Adrenal gland (tissue), 12 donors: ENCODE measurements around the gene PAPSS1. TPM values are rescaled to one million over a fixed set of nuclear protein-coding genes. Genes with fewer than 3 reads are reported as not detected.

Source experiments
- DNase-seq, 7 donors: peaks; one replicate each; pipeline ENCODE4 v3.0.0-alpha.2; 2019 to 2020
- H3K27ac ChIP-seq, 5 donors: fragments of 200-600 bp; sonication (generic) in 4 of 5; 1 replicate in 3 of 5; 2 replicates in 2 of 5; pipeline versions ENCODE4 v1.5.1 to v1.8.0; 2016 to 2020; ENCODE audit warnings: mild to moderate bottlenecking in 1 of 5
- H3K27me3 ChIP-seq: fragments of 200-600 bp; 2 replicates; pipeline ENCODE4 v1.8.0; 2021
- H3K36me3 ChIP-seq, 2 donors: fragments of 200-600 bp; replicated peaks in 1 of 2; 1 replicate in 1 of 2; 2 replicates in 1 of 2; pipeline versions ENCODE4 v1.5.1 to v1.8.0; 2018 to 2022
- H3K4me1 ChIP-seq, 2 donors: fragments of 200-600 bp; replicated peaks in 1 of 2; 1 replicate in 1 of 2; 2 replicates in 1 of 2; pipeline versions ENCODE4 v1.5.1 to v1.8.0; 2018 to 2021
- H3K4me3 ChIP-seq, 4 donors: fragments of 200-600 bp; sonication (generic) in 3 of 4; one replicate each; pipeline ENCODE4 v1.5.1; 2016 to 2018
- H3K9me3 ChIP-seq, 3 donors: fragments of 200-600 bp; sonication (generic) in 1 of 3; replicated peaks in 1 of 3; 1 replicate in 2 of 3; 2 replicates in 1 of 3; pipeline versions ENCODE4 v1.5.1 to v1.8.0; 2016 to 2021
- POLR2A ChIP-seq, 2 donors: fragments of 450-650 bp; IDR thresholded peaks; one replicate each; pipeline ENCODE4 v1.6.1; 2017; ENCODE audit warnings: antibody characterized with exemption in 2 of 2, mild to moderate bottlenecking in 2 of 2, moderate library complexity in 1 of 2
- WGBS, 4 donors: extraction: QIAGEN DNeasy Blood & Tissue Kit in 2 of 4; methylation state at CpG; one replicate each; pipeline versions ENCODE4 v1.1.5 to v1.1.7; 2013 to 2017; 5-methylcytosine and 5-hydroxymethylcytosine counted together
- intact Hi-C, 2 donors: fragments of 100-400 bp; cut with DNase I; formaldehyde crosslinking; loops; one replicate each; pipeline versions ENCODE4 v1.14.1 to v1.15.0; 2022 to 2023
- polyA plus RNA-seq, 3 donors: library from polyadenylated mRNA; stranded (reverse); fragments of 200-250 nt in 2 of 3; fragments of 350-450 nt in 1 of 3; fragmentation: Illumina TruSeq in 1 of 3; extraction: RNeasy Lipid Tissue Mini Kit (QIAGEN cat#74804) in 1 of 3; gene quantifications; one replicate each; pipeline ENCODE4 v1.2.3, GENCODE V29; 2013 to 2014
- total RNA-seq, 9 donors: library from RNA; depleted of rRNA in 4 of 9; stranded (reverse); fragments of >200 nt in 4 of 9; fragments of 120-200 nt in 1 of 9; fragmentation: NEBNext Ultra II Directional in 1 of 9; extraction: Animal tissue kit (Norgen Biotek cat#: 25700) in 1 of 9; gene quantifications; one replicate each; pipeline versions ENCODE4 v1.1.0 to v1.2.4, GENCODE V29; 2013 to 2023
- TF ChIP-seq, protein P1 (sequence below), 6 experiments: fragments of 450-650 bp in 4 of 6; fragments of 200-600 bp in 2 of 6; sonication (generic) in 1 of 6; IDR thresholded peaks; 1 replicate in 5 of 6; 2 replicates in 1 of 6; pipeline versions ENCODE4 v1.5.1 to v1.8.0; 2016 to 2021; ENCODE audit warnings: antibody characterized with exemption in 6 of 6, mild to moderate bottlenecking in 2 of 6, moderate library complexity in 1 of 6
- donor health status: healthy with polysubstance abuse.
- donor health status: Bipolar disorder and iron deficiency.
- donor health status: DM: yes; HTN: yes; CAD: no.
- donor health status: DM: no; HTN: no; CAD: no.
- donor health status: DM: no; HTN: no; CAD: no.
- donor health status: DM: yes; HTN: yes; CAD: no.

The PAPSS1 gene
- total and polyA plus RNA-seq, 12 donors, result 13.1 to 22.6 (median 17.4) TPM

DNA sequence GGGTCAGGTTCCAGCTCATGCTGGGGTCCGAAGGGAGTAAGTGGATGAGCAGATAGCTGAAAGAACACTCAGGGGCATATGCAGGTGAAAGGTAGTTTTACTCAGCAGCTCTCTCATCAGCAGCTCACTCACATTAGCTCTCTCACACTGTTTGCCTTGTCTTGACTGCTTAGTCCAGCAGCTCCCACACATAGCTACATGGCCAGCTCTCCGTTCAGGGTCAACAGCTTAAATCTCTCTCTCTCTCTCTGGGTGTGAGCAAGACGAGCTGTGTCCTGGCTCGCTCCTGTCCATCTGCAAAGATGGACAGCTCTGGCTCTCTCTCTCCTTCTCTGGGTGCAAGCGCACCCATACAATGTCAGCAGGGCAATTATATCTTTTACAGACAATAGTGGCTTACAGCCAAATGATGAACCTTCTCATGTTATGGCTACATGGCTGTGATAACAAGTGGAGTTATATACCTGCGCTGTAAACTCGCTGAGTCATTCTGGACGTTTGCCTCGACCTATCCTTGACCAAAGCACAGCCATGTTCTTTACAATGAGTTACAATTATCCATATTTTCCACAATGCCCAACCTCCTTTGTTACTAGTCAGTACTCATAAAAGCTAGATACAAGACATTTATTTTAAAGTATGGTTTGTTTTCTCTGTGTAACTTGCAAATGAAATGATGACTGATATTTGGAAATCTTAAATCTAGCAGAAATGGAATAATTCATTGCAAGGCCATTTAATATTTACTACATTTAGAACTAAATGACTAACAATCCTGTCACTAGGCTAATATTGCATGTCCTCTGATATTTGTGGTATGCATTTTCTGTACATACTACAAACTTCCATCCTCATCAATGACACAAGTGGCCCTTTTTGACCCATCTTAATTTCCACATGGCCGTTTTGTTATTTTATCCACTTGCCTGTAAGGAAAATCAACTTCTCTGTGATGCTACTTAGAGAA is 9.3 kb downstream of the PAPSS1 start:
- intact Hi-C loops, result no loop called here

DNA sequence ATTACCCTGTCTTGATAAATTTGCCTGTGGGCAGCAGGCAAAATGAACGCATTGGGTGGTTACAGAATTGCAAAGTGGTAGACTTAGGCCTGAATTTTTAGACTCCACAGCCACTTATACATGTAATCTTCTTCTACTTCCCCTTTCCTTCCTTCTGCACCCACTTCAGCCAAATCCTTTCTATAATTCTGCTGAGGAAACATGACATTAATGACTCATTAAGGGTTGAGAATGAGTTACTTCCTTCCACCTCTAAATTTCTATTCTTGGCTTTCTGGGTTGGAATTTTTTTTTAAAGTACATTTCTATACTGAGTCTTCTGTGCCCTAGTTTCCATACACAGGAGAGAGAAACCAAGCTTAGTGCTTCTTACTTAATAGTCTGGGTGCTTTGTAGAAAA is 10.1 kb downstream of the PAPSS1 start:
- H3K36me3 ChIP-seq, result no peaks in the 10 kb centered on the region
- no peak overlapping the region for H3K27ac ChIP-seq
- H3K9me3 ChIP-seq, result peaks cover 0 to 19% (median 7%) of the 10 kb centered on the region in 3 donors
- WGBS, 4 donors, result 71 to 92% (median 80%) methylated on average over 1 of the region's 1 CpG
- DNase-seq, result no peak
- H3K4me3 ChIP-seq, result no peak overlapping the region
- no peaks in the 10 kb centered on the region for H3K27me3 ChIP-seq
- intact Hi-C loops, result no loop called here
- no peak for TF ChIP-seq POLR2A (IDR thresholded peaks at IDR 0.05)
- TF ChIP-seq, protein P1, sequence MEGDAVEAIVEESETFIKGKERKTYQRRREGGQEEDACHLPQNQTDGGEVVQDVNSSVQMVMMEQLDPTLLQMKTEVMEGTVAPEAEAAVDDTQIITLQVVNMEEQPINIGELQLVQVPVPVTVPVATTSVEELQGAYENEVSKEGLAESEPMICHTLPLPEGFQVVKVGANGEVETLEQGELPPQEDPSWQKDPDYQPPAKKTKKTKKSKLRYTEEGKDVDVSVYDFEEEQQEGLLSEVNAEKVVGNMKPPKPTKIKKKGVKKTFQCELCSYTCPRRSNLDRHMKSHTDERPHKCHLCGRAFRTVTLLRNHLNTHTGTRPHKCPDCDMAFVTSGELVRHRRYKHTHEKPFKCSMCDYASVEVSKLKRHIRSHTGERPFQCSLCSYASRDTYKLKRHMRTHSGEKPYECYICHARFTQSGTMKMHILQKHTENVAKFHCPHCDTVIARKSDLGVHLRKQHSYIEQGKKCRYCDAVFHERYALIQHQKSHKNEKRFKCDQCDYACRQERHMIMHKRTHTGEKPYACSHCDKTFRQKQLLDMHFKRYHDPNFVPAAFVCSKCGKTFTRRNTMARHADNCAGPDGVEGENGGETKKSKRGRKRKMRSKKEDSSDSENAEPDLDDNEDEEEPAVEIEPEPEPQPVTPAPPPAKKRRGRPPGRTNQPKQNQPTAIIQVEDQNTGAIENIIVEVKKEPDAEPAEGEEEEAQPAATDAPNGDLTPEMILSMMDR (IDR thresholded peaks at IDR 0.05), result no peak
- peaks cover 0 to 7% of the 10 kb centered on the region in 2 donors for H3K4me1 ChIP-seq

More for the DNA sequence above, 9.3 kb downstream of the PAPSS1 start:
- H3K4me1 ChIP-seq, result peaks cover 0 to 7% of the 10 kb centered on the region in 2 donors
- TF ChIP-seq, protein P1 (IDR thresholded peaks at IDR 0.05), result no peak
- TF ChIP-seq POLR2A (IDR thresholded peaks at IDR 0.05), result no peak
- no peak overlapping the region for H3K4me3 ChIP-seq
- no peak overlapping the region for H3K27ac ChIP-seq
- H3K27me3 ChIP-seq, result no peaks in the 10 kb centered on the region
- no peak for DNase-seq
- peaks cover 0 to 14% (median 7%) of the 10 kb centered on the region in 3 donors for H3K9me3 ChIP-seq
- H3K36me3 ChIP-seq, result no peaks in the 10 kb centered on the region
- WGBS, 4 donors, result 78 to 81% (median 79%) methylated on average over 9 to 10 of the region's 10 CpGs

DNA sequence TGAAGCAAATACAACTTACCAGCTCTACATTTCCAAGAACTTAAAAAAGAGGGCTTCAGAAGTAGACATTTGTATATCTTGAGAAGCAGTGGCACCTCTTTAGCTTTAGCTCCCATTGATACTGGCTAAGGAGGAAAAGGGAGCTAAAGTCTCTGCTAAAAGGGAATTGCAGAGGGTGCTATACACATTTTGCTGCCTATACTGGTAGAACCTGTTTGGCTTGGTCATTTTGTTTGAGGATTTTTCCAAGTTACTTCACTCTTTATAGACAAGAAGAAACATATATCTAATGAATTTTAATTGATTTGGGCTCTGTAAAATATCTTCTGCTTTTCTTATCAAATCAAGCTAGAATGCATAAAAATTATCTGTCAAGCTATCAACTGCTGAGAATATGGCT is 11.8 kb downstream of the PAPSS1 start:
- DNase-seq, result no peak
- intact Hi-C loops, result no loop called here
- no peak overlapping the region for H3K27ac ChIP-seq
- no peaks in the 10 kb centered on the region for H3K27me3 ChIP-seq
- H3K36me3 ChIP-seq, result no peaks in the 10 kb centered on the region
- no peak overlapping the region for H3K4me3 ChIP-seq
- TF ChIP-seq, protein P1 (IDR thresholded peaks at IDR 0.05), result no peak
- TF ChIP-seq POLR2A (IDR thresholded peaks at IDR 0.05), result no peak
- peaks cover 0 to 7% of the 10 kb centered on the region in 2 donors for H3K4me1 ChIP-seq
- peaks cover 0 to 19% (median 18%) of the 10 kb centered on the region in 3 donors for H3K9me3 ChIP-seq

DNA sequence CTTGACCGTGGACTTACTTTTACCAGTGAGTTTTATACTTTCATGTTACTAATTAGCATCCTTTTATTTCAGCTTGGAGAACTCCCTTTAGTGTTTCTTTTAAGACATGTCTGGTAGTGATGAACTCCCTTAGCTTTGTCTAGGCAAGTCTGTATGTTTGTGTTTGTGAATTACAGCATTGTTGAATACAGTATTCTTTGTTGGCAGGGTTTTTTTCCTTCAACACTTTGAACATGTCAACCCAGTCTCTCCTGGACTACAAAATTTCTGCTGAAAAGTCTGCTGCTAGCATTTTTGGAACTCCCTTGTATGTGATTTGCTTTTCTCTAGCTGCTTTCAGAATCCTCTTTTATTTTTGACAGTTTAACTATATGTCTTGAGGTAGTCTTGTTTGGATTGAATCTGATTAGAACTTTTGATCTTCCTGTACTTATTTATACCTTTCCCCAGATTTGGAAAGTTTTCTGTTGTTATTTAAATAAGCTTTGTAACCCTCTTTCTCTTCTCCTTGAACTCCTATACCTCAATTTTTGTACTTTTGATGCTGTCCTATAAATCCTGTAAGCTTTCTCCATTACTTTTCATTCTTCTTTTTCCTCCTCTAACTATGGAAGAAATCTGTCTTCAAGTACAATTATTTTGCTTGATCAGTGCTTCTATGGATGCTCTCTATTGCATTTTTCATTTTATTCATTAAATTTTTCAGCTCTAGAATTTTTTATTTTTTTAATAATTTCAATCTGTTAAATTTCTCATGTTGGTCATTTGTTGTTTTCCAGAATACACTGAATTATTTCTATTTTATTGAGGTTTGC is 14.1 kb downstream of the PAPSS1 start:
- intact Hi-C loops, result no loop called here
- DNase-seq, result no peak
- no peak overlapping the region for H3K27ac ChIP-seq
- WGBS, 4 donors, result 90 to 100% (median 95%) methylated on average over 1 of the region's 1 CpG
- H3K4me3 ChIP-seq, result no peak overlapping the region
- TF ChIP-seq POLR2A (IDR thresholded peaks at IDR 0.05), result no peak
- TF ChIP-seq, protein P1 (IDR thresholded peaks at IDR 0.05), result no peak
- no peaks in the 10 kb centered on the region for H3K27me3 ChIP-seq
- peaks cover 0 to 19% (median 18%) of the 10 kb centered on the region in 3 donors for H3K9me3 ChIP-seq
- no peaks in the 10 kb centered on the region for H3K36me3 ChIP-seq
- H3K4me1 ChIP-seq, result peaks cover 0 to 6% of the 10 kb centered on the region in 2 donors
